ENCODE results near the gene LAPTM5. TPM values are rescaled to one million over a fixed set of nuclear protein-coding genes. Genes with fewer than 3 reads are reported as not detected.
A peak's percentile ranks its signal among the peaks of the same experiment; 100 is the strongest.

Gene LAPTM5
- total and polyA plus RNA-seq, 2 donors (not counting 1 experiment from before 2014, with no cell fraction given) = 1,384 to 1,519 TPM

- CTCF ChIA-PET = interaction anchor here (0.9 to 38.6 kb wide), 5 partner anchors 29 to 186 kb away, joined by 3 to 769 read pairs (median 7); partner anchors contain the start of gene LAPTM5
- Histone ChIP-seq H3K27me3 (replicated peaks in 1 of 4; ENCODE audit: control extremely low read depth in 1 of 4, control insufficient read depth in 3 of 4, insufficient read depth in 4 of 4, low read length in 3 of 4) (no peaks in the 10 kb centered on the region), H4K20me1 (ENCODE audit: control insufficient read depth, insufficient read depth, low read length, poor library complexity, severe bottlenecking) (peaks cover 39% of the 10 kb centered on the region), H3K4me3 (ENCODE audit: control extremely low read depth in 1 of 5, extremely low read depth in 1 of 5, insufficient read depth in 1 of 5, low read depth in 2 of 5, low read length in 4 of 5) (no peak overlapping the region), H3K36me3 (replicated peaks in 1 of 2; ENCODE audit: control extremely low read depth in 1 of 2, control insufficient read depth in 1 of 2, extremely low read depth in 1 of 2, insufficient read depth in 2 of 2, low read length in 1 of 2) (peaks cover 0 to 61% of the 10 kb centered on the region in 2 experiments), H3K79me2 (ENCODE audit: control insufficient read depth, insufficient read depth, low read length) (peaks cover 64% of the 10 kb centered on the region), H3K27ac (ENCODE audit: low read length in 2 of 2) (no peak overlapping the region), H3K4me1 (ENCODE audit: control insufficient read depth in 2 of 2, insufficient read depth in 2 of 2, low read length in 2 of 2) (peaks cover 28 to 66% of the 10 kb centered on the region in 2 donors), H3K9me3 (ENCODE audit: control extremely low read depth in 1 of 3, control insufficient read depth in 2 of 3, insufficient read depth in 1 of 3, low read length in 2 of 3) (no peaks in the 10 kb centered on the region), H3K9ac (ENCODE audit: low read length) (no peak overlapping the region), H2AFZ (ENCODE audit: insufficient read depth, low read depth, low read length, poor library complexity, severe bottlenecking) (no peak overlapping the region), H3K4me2 (replicated peaks; ENCODE audit: low read depth, low read length, poor library complexity, severe bottlenecking) (no peak overlapping the region)
- POLR2A ChIA-PET = interaction anchor here (0.9 to 1.5 kb wide), 3 partner anchors 19 to 37 kb away, joined by 3 to 4 read pairs (median 3); no protein-coding TSS in a partner anchor
- no peak for DNase-seq
- Mint-ChIP-seq H3K4me1 (peaks cover 64% of the 10 kb centered on the region), H3K4me3 (no peak overlapping the region), H3K9me3 (ENCODE audit: insufficient read depth) (no peaks in the 10 kb centered on the region), H3K27me3 (no peaks in the 10 kb centered on the region), H3K27ac (peak overlapping the region; percentile 20)
- intact Hi-C loops (cut with micrococcal nuclease) = no loop called here
- TF ChIP-seq CTCF (IDR thresholded peaks at IDR 0.05) = no peak
- TF ChIP-seq EZH2 (IDR thresholded peaks at IDR 0.05; ENCODE audit: borderline replicate concordance, insufficient read depth, low read depth, low read length, poor library complexity, severe bottlenecking) = no peak
- no peak for ATAC-seq (ENCODE audit: low read depth)
- WGBS (ENCODE audit: insufficient coverage) = 89% methylated on average over 4 of the region's 5 CpGs
Measured at GRCh38 chr1:30724655-30725421, 32.7 kb downstream of the LAPTM5 start.

GRCh38 chr1:30724175-30724574 is 33.4 kb downstream of the LAPTM5 start:
- peaks cover 64% of the 10 kb centered on the region for H3K79me2 ChIP-seq (ENCODE audit: control insufficient read depth, insufficient read depth, low read length)
- H3K4me2 ChIP-seq (replicated peaks; ENCODE audit: low read depth, low read length, poor library complexity, severe bottlenecking) = no peak overlapping the region
- no peak overlapping the region for H3K4me3 Mint-ChIP-seq
- H3K27me3 Mint-ChIP-seq = no peaks in the 10 kb centered on the region
- peaks cover 44% of the 10 kb centered on the region for H4K20me1 ChIP-seq (ENCODE audit: control insufficient read depth, insufficient read depth, low read length, poor library complexity, severe bottlenecking)
- intact Hi-C loops (cut with micrococcal nuclease) = no loop called here
- ATAC-seq (ENCODE audit: low read depth) = no peak
- no peak overlapping the region for H3K9ac ChIP-seq (ENCODE audit: low read length)
- peaks cover 64% of the 10 kb centered on the region for H3K4me1 Mint-ChIP-seq
- peaks cover 28 to 66% of the 10 kb centered on the region in 2 donors for H3K4me1 ChIP-seq (ENCODE audit: control insufficient read depth in 2 of 2, insufficient read depth in 2 of 2, low read length in 2 of 2)
- H3K27ac Mint-ChIP-seq = peak overlapping the region; percentile 15
- H3K9me3 Mint-ChIP-seq (ENCODE audit: insufficient read depth) = no peaks in the 10 kb centered on the region
- no peak overlapping the region for H3K4me3 ChIP-seq (ENCODE audit: control extremely low read depth in 1 of 5, extremely low read depth in 1 of 5, insufficient read depth in 1 of 5, low read depth in 2 of 5, low read length in 4 of 5)
- ChIA-PET CTCF (interaction anchor here (0.9 to 38.6 kb wide), 5 partner anchors 30 to 186 kb away, joined by 3 to 769 read pairs (median 7); partner anchors contain the start of gene LAPTM5), POLR2A (interaction anchor here (1.5 kb wide), 1 partner anchor 20 kb away, joined by 3 read pairs; no protein-coding TSS in a partner anchor)
- H3K9me3 ChIP-seq (ENCODE audit: control extremely low read depth in 1 of 3, control insufficient read depth in 2 of 3, insufficient read depth in 1 of 3, low read length in 2 of 3) = no peaks in the 10 kb centered on the region
- peak; percentile 11 for TF ChIP-seq CTCF (IDR thresholded peaks at IDR 0.05)
- TF ChIP-seq EZH2 (IDR thresholded peaks at IDR 0.05; ENCODE audit: borderline replicate concordance, insufficient read depth, low read depth, low read length, poor library complexity, severe bottlenecking) = no peak
- H3K36me3 ChIP-seq (replicated peaks in 1 of 2; ENCODE audit: control extremely low read depth in 1 of 2, control insufficient read depth in 1 of 2, extremely low read depth in 1 of 2, insufficient read depth in 2 of 2, low read length in 1 of 2) = peaks cover 0 to 61% of the 10 kb centered on the region in 2 experiments
- DNase-seq = peak; percentile 23
- no peaks in the 10 kb centered on the region for H3K27me3 ChIP-seq (replicated peaks in 1 of 4; ENCODE audit: control extremely low read depth in 1 of 4, control insufficient read depth in 3 of 4, insufficient read depth in 4 of 4, low read length in 3 of 4)
- WGBS (ENCODE audit: insufficient coverage) = 100% methylated on average over 1 of the region's 2 CpGs
- H3K27ac ChIP-seq (ENCODE audit: low read length in 2 of 2) = no peak overlapping the region
- H2AFZ ChIP-seq (ENCODE audit: insufficient read depth, low read depth, low read length, poor library complexity, severe bottlenecking) = no peak overlapping the region

All from B cell (primary cell).